Stomach smooth muscle (tissue), 2 donors: ENCODE measurements around the gene CPOX.

Experiments used
- H3K27ac ChIP-seq: one replicate; pipeline ENCODE4 v1.7.0; 2013; ENCODE audit warnings: mild to moderate bottlenecking, low read length, inconsistent platforms
- H3K27me3 ChIP-seq, 2 donors: one replicate each; pipeline ENCODE4 v1.7.0; 2013; ENCODE audit warnings: low read length in 2 of 2; ENCODE audit not compliant: insufficient read depth in 2 of 2, control insufficient read depth in 1 of 2
- H3K36me3 ChIP-seq, 2 donors: one replicate each; pipeline ENCODE4 v1.7.0; 2013; ENCODE audit warnings: low read length in 2 of 2; ENCODE audit not compliant: control insufficient read depth in 2 of 2, insufficient read depth in 2 of 2
- H3K4me1 ChIP-seq: one replicate; pipeline ENCODE4 v1.7.0; 2013; ENCODE audit warnings: low read length; ENCODE audit not compliant: control insufficient read depth, insufficient read depth
- H3K4me3 ChIP-seq, 2 donors: one replicate each; pipeline ENCODE4 v1.7.0; 2013; ENCODE audit warnings: low read length in 2 of 2
- H3K9ac ChIP-seq, 2 donors: one replicate each; pipeline ENCODE4 v1.7.0; 2013; ENCODE audit warnings: low read length in 2 of 2, mild to moderate bottlenecking in 1 of 2
- H3K9me3 ChIP-seq, 2 donors: one replicate each; pipeline ENCODE4 v1.7.0; 2013; ENCODE audit warnings: low read length in 2 of 2; ENCODE audit not compliant: control insufficient read depth in 2 of 2
- donor health status: healthy.
- donor health status: Pancreatic carcinoma.

The CPOX gene

DNA sequence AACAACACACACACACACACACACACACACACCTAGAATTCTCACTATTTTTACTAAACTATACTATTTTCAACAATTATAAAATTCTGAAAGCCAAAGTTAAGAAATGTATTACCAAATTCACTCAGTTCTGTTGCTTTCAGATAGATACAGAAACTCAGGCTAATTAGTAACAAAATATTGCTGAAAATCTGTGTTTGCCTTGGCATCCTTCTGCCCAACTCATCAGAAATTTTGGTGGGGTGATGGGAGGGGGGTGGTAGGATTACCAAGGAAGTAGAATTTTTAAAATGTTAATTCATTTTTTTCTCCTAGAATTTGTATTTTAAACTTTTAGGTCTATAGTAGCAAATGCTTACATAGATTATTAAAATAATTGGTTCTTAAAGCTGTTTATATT is 2.7 kb upstream of the CPOX start:
- H3K9me3 ChIP-seq, result no peaks in the 10 kb centered on the region
- H3K4me3 ChIP-seq, result no peak overlapping the region
- H3K27ac ChIP-seq, result no peak overlapping the region
- H3K4me1 ChIP-seq, result peaks cover 4% of the 10 kb centered on the region
- H3K36me3 ChIP-seq, result no peaks in the 10 kb centered on the region
- H3K9ac ChIP-seq, result no peak overlapping the region
- no peaks in the 10 kb centered on the region for H3K27me3 ChIP-seq

DNA sequence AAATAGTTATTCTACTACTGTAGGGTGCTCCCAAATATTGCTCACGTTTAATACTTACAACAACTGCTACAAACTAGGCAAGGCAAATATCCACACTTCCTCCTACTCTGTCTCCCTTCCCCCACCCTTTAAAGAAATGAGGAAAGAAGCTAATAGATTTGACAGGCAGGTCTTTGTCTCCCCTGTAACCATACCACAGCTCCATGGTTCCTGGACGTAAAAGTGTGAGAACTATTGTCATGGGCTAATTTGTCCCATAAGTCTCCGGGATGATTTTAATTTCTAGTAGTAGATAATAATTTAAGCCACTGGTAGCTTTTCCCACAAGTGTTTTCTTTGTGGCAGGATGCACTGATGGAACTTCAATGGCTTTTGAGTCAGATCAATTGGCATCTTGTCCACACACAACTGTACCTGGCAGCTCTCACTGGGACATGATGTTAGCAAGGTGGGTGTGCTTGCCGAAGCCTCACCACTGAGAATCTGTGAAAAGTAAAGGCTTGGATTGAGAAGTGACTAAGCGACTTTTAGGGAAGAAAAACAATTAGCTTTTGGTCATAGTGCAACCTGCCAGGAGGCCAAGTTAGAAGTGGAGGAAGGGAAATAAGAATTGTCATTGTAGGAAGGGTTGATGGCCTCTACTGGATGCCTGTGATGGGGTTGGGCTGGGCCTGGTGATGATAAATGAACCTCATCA is 1.4 kb upstream of the CPOX start:
- H3K9me3 ChIP-seq, result no peaks in the 10 kb centered on the region
- no peaks in the 10 kb centered on the region for H3K27me3 ChIP-seq
- no peak overlapping the region for H3K4me3 ChIP-seq
- H3K36me3 ChIP-seq, result peaks cover 0 to 2% of the 10 kb centered on the region in 2 donors
- H3K9ac ChIP-seq, result no peak overlapping the region
- peaks cover 4% of the 10 kb centered on the region for H3K4me1 ChIP-seq
- no peak overlapping the region for H3K27ac ChIP-seq

DNA sequence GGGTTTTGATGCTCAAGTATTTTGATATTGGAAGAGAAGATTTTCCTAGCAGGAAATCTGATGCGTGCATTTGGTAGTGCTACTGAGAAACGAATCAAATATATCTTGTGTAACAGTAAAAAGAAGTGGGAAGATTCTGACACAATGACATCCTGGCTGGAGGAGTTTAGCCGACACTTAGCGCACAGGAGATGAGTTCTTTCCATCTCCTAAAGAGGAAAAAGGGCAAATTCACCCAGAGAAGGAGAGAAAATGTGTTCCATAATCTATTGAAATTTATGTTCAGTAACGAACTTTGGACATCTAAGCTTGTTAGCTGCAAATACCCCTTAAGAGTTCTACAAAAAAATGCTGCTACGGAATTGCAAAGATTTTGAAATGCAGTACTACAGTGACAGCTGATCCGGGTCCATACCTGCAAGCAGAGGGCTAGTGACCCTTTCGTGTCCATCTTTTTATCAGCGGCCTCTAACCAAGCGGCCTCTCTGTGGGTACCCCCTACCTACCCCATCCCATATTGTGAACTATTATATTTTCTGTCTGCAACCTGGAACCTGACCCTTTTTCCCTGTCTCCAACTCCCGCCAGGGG is 971 bp downstream of the CPOX start:
- Histone ChIP-seq H3K36me3 (peaks cover 0 to 2% of the 10 kb centered on the region in 2 donors), H3K9ac (peak overlapping the region; percentile 43 to 62), H3K4me1 (peaks cover 4% of the 10 kb centered on the region), H3K27ac (no peak overlapping the region), H3K4me3 (peak overlapping the region; percentile 67 to 88), H3K27me3 (no peaks in the 10 kb centered on the region), H3K9me3 (no peaks in the 10 kb centered on the region)

DNA sequence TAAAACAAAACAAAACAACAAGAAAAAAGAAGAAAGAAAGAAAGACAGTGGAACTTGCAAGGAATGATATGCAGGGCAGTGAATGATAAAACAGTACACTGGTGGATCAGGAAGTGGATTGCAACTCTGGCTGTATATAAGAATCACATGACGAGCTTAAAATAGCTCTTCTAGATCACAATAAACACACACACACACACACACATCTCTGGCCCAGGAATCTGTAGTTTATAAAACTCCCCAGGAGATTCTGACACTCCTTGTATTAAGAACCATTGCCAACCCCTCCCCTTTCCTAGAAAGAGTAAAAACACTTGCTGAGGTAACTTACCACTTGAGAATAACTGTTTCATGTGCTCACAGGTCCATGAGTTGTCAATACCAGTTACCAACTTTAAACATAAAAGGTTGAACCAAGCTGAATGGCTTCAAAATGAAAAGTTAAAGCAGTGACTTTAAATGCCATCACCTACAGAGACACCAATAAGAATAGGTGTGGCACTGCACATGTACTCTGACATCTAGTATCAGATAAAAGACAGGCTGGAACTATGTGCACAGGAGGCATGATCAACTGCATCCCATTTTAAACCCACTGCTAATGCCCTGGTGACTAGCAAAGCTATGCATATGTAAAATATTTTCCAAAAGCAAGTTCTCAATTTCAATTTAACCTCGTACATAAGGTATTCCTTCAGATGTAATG is 3.9 kb downstream of the CPOX start:
- no peak overlapping the region for H3K9ac ChIP-seq
- H3K27ac ChIP-seq, result no peak overlapping the region
- no peak overlapping the region for H3K4me3 ChIP-seq
- peaks cover 4% of the 10 kb centered on the region for H3K4me1 ChIP-seq
- no peaks in the 10 kb centered on the region for H3K9me3 ChIP-seq
- no peaks in the 10 kb centered on the region for H3K27me3 ChIP-seq
- peaks cover 6 to 9% of the 10 kb centered on the region in 2 donors for H3K36me3 ChIP-seq

DNA sequence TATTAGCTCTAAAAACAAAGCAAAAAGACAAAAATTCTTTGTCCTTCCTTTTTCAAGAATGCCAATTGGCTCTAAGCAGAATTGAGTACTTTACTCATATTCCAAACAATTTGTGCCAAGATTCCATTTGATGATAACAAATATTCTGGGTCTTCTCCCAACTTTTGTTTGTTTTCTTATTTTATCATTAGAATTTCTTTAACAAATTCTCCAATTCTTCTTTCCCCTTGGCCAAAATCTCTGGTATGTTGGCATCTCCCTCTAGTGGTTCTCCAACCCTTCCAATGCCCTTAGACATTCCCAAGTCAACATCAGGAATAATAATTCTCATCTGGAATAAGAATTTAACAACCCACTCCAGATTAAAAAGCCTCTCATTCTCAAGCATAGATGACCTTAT is 5.3 kb downstream of the CPOX start:
- no peak overlapping the region for H3K4me3 ChIP-seq
- no peaks in the 10 kb centered on the region for H3K27me3 ChIP-seq
- no peak overlapping the region for H3K27ac ChIP-seq
- H3K9me3 ChIP-seq, result no peaks in the 10 kb centered on the region
- peaks cover 4% of the 10 kb centered on the region for H3K4me1 ChIP-seq
- H3K9ac ChIP-seq, result no peak overlapping the region
- H3K36me3 ChIP-seq, result peaks cover 11 to 12% of the 10 kb centered on the region in 2 donors

DNA sequence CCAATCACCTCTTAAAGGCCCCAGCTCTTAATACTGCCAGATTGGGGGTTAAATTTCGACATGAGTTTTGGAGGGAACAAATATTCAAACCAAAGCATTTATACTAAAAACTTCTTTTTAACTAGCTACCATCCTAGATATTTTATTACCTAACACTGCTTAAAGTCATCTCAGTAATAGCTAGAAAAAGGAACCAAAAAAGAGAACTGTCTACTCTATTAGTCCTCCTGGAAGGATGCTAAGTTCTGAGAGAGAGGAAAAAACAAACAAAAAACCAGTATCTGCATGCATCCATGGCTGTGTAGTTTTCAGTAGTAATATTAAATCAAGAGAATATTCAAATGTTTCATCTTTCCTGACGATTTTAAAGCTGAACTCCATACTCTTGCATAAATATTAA is 5.8 kb downstream of the CPOX start:
- Histone ChIP-seq H3K4me1 (peaks cover 2% of the 10 kb centered on the region), H3K27ac (no peak overlapping the region), H3K27me3 (no peaks in the 10 kb centered on the region), H3K4me3 (no peak overlapping the region), H3K9ac (no peak overlapping the region), H3K36me3 (peaks cover 11 to 12% of the 10 kb centered on the region in 2 donors), H3K9me3 (no peaks in the 10 kb centered on the region)

DNA sequence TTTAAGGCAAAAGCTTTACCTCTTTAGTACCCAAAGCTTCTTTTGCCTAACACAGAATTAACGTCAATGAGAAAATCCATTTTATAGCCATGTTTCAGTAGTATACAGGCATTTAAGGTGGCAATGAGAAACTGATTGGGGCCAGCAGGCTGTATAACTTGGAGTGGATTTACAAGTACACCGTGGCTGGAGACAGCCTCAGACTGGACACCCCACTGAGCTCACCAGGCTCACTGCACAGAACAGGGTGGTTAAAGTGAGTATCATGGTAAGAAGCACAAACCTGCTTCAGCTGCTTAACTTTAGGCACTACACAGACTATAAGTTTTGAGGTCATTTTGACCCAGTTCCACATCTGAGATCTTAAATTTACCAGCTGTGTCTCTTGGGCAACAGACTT is 8.9 kb downstream of the CPOX start:
- H3K27me3 ChIP-seq, result no peaks in the 10 kb centered on the region
- H3K9me3 ChIP-seq, result no peaks in the 10 kb centered on the region
- H3K27ac ChIP-seq, result no peak overlapping the region
- no peaks in the 10 kb centered on the region for H3K4me1 ChIP-seq
- no peak overlapping the region for H3K9ac ChIP-seq
- no peak overlapping the region for H3K4me3 ChIP-seq
- H3K36me3 ChIP-seq, result peaks cover 12 to 18% of the 10 kb centered on the region in 2 donors

DNA sequence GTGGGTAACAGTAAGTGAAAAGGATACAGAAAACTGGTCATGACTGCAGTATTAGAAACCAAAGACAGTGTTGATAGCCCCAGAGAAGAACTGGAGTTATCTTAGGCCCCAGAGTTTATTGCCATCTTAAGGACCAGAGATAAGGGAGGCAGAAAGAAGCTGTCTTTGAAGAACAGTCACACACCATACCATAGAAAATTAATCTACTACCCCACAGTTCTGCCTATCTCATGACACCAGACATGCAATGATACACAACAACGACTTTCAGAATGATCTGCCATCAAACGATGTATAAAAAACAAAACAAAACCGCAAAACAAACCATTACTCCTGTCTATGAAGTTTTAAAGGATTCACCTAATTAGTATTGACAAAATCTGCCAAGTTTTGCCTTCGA is 9.6 kb downstream of the CPOX start:
- Histone ChIP-seq H3K9me3 (no peaks in the 10 kb centered on the region), H3K27me3 (no peaks in the 10 kb centered on the region), H3K27ac (no peak overlapping the region), H3K4me3 (no peak overlapping the region), H3K9ac (no peak overlapping the region), H3K36me3 (peaks cover 12 to 19% of the 10 kb centered on the region in 2 donors), H3K4me1 (no peaks in the 10 kb centered on the region)

DNA sequence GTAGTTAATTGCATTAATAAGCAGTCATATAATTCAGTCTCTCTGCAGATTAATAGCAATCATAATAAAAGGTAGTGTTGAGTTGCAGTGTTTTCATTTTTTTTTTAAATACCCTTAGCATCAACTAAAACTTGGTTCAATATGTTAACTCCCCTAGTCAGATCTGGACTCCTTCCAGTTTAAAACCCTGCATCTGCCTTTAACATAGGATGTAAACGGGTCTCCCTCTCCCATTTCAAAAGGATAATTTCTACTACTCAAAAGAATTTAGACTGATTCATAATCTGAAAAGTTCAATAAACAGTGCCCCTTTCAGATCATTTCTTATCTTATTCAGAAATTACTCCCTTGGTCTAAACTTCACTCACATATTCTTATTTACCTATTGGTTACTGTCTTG is 11.4 kb downstream of the CPOX start:
- Histone ChIP-seq H3K9me3 (no peaks in the 10 kb centered on the region), H3K4me3 (no peak overlapping the region), H3K4me1 (no peaks in the 10 kb centered on the region), H3K27me3 (no peaks in the 10 kb centered on the region), H3K27ac (no peak overlapping the region), H3K9ac (no peak overlapping the region), H3K36me3 (peaks cover 16 to 24% of the 10 kb centered on the region in 2 donors)

DNA sequence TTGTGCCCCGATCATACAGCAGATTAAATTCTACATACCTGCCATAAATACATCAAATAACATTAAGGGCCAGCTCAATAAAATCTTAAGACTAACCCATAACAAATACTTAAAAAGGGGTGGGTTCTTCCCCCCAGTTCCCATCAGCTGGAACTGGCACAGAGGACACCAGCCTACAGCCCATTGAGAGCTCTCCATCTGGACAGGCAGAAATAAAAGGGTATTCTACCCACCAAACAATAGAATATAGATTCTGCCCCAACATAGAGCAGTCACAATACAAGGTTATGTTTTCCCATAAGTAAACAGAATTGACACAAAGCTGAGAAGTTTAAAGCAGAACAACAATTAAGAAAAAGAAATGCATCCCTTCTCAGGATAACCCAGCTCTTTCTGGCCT is 11.9 kb downstream of the CPOX start:
- H3K36me3 ChIP-seq, result peaks cover 16 to 24% of the 10 kb centered on the region in 2 donors
- H3K4me3 ChIP-seq, result no peak overlapping the region
- no peaks in the 10 kb centered on the region for H3K9me3 ChIP-seq
- H3K4me1 ChIP-seq, result no peaks in the 10 kb centered on the region
- no peaks in the 10 kb centered on the region for H3K27me3 ChIP-seq
- no peak overlapping the region for H3K27ac ChIP-seq
- no peak overlapping the region for H3K9ac ChIP-seq
